Measurements from ENCODE around the gene ULK4. TPM values are rescaled to one million over a fixed set of nuclear protein-coding genes. Genes with fewer than 3 reads are reported as not detected.

ULK4 gene
- total and polyA plus RNA-seq, 2 of the 8 experiments (the other 6 are each of a cell fraction or from before 2014, with no cell fraction given): 3.0 to 10.8 TPM

DNA sequence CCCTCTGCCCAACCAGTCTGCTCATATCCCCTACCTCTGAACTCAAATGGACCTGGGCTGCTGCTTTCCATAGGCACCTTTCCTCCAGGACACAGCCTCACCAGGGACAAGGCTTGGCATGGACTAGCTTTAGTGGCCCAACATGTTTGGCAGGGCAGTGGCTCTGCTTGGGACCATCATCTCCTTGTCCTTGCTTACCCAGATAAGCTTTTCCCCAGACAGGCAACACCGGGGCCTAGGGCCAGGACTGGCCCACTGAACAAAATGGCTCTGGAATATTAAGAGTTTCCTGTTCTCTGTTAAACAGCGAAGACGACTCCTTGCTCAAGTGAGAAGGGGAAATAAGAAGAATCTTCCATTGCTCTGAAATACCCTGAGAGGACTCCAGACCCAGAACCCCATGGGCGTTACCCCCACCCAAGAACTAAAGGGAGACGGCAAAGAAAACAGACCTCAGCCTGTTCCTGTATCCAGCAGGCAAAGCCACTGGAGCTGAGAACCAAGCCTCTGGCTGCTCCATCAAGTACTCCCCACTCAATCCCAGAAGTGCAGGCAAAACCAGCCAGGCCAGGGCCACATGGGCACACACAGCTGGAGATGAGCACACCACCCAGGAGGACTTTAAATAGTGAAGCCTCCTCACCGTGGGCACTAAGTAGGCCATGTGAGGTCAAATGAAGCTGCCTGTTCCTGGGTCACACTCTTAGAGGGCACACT is 717.1 kb downstream of the ULK4 start:
- Histone ChIP-seq H3K27me3 (replicated peaks in 1 of 4; ENCODE audit: control insufficient read depth in 3 of 4, extremely low read depth in 1 of 4, insufficient read depth in 3 of 4, low read length in 3 of 4) (no peaks in the 10 kb centered on the region), H3K18ac (ENCODE audit: extremely low read depth, low read length) (no peak overlapping the region), H3K27ac (ENCODE audit: low read depth, low read length) (no peak overlapping the region), H2BK5ac (ENCODE audit: low read depth, low read length) (no peak overlapping the region), H3K79me1 (ENCODE audit: low read depth, low read length) (no peaks in the 10 kb centered on the region), H3K4me2 (ENCODE audit: insufficient read depth in 1 of 2, low read depth in 2 of 2, low read length in 2 of 2) (no peak overlapping the region), H4K20me1 (replicated peaks in 1 of 2; ENCODE audit: control insufficient read depth in 1 of 2, insufficient read depth in 2 of 2, low read length in 2 of 2) (peaks cover 0 to 1% of the 10 kb centered on the region in 2 experiments), H3K14ac (ENCODE audit: insufficient read length) (no peak overlapping the region), H3K9me3 (ENCODE audit: insufficient read depth in 2 of 2, low read depth in 1 of 2, low read length in 1 of 2) (no peaks in the 10 kb centered on the region), H3K9ac (replicated peaks in 1 of 4; ENCODE audit: extremely low read depth in 1 of 4, low read depth in 3 of 4, low read length in 3 of 4) (no peak overlapping the region), H3K4me1 (replicated peaks in 1 of 4; ENCODE audit: control insufficient read depth in 3 of 4, insufficient read depth in 4 of 4, low read length in 3 of 4) (peaks cover 0 to 3% (median 0%) of the 10 kb centered on the region in 4 experiments; a peak in 2 of 7 replicates), H4K91ac (replicated peaks; ENCODE audit: insufficient read length, low read length) (no peak overlapping the region), H4K8ac (ENCODE audit: extremely low read depth, insufficient read depth, low read length) (no peak overlapping the region), H3K4ac (replicated peaks; ENCODE audit: insufficient read length, low read depth, low read length) (no peak overlapping the region), H3K4me3 (ENCODE audit: extremely low read depth in 1 of 4, insufficient read depth in 2 of 4, low read depth in 3 of 4, low read length in 4 of 4) (no peak overlapping the region), H3K23me2 (ENCODE audit: low read depth, low read length) (no peaks in the 10 kb centered on the region), H2BK120ac (replicated peaks; ENCODE audit: low read depth, low read length) (no peak overlapping the region), H3K56ac (replicated peaks; ENCODE audit: insufficient read length, low read depth, low read length) (no peak overlapping the region), H4K5ac (ENCODE audit: insufficient read length, low read depth, low read length) (no peak overlapping the region), H3K23ac (ENCODE audit: insufficient read length) (no peak overlapping the region), H2BK12ac (ENCODE audit: low read depth, low read length) (no peak overlapping the region), H2AFZ (ENCODE audit: low read length) (no peak overlapping the region), H2BK15ac (ENCODE audit: low read length) (no peak overlapping the region), H2BK20ac (ENCODE audit: low read length) (no peak overlapping the region), H3K79me2 (ENCODE audit: control insufficient read depth in 1 of 2, insufficient read depth in 2 of 2, low read length in 2 of 2) (no peaks in the 10 kb centered on the region), H2AK5ac (ENCODE audit: low read depth, low read length) (no peak overlapping the region), H3K36me3 (ENCODE audit: control insufficient read depth in 2 of 4, insufficient read depth in 4 of 4, low read length in 3 of 4) (peaks cover 0 to 26% (median 2%) of the 10 kb centered on the region in 4 experiments; a peak in 5 of 8 replicates)
- no peak for DNase-seq (ENCODE audit: low read depth in 1 of 2, low spot score in 2 of 2)
- no peak for TF ChIP-seq YY1 (IDR thresholded peaks at IDR 0.05; ENCODE audit: low read depth, low read length)
- CTCF ChIA-PET (ENCODE audit: partially characterized antibody): interaction anchor here (0.7 to 1.9 kb wide), 4 partner anchors 9 to 664 kb away, joined by 3 to 7 read pairs (median 4); no protein-coding TSS in a partner anchor
- POLR2A ChIA-PET (ENCODE audit: partially characterized antibody): interaction anchor here (0.6 to 2.8 kb wide), 10 partner anchors 9 to 69 kb away, joined by 3 to 9 read pairs (median 4); partner anchors contain the start of gene CTNNB1
- 90% methylated on average over 6 of the region's 6 CpGs; no CpG with 5 or more reads in 1 of the 2 experiments for whole genome bisulfite sequencing, 2 experiments (ENCODE audit: extremely low coverage in 1 of 2, insufficient coverage in 1 of 2, insufficient read length in 1 of 2, insufficient replicate concordance in 2 of 2, low coverage in 1 of 2, low lambda C conversion rate in 2 of 2, missing lambda C conversion rate in 1 of 2)
- no peak for FAIRE-seq

All from H1 (cell line).